Measurements from ENCODE around the gene LDB2.

- TF ChIP-seq CTCF (conservative IDR thresholded peaks at IDR 0.05) (no peak), EZH2 (IDR thresholded peaks at IDR 0.05; ENCODE audit: low read depth) (no peak)
These were observed 214.3 kb downstream of the LDB2 start for GRCh38 chr4:16684097-16684496.
